Right renal cortex interstitium (tissue), 3 donors: ENCODE measurements around the gene NUDT17. TPM values are rescaled to one million over a fixed set of nuclear protein-coding genes. Genes with fewer than 3 reads are reported as not detected.

Source experiments
- DNase-seq, 3 donors: peaks; one replicate each; pipeline ENCODE4 v3.0.0-alpha.2; 2013; ENCODE audit warnings: low read depth in 3 of 3, low spot score in 2 of 3
- polyA plus RNA-seq, 3 donors: library from polyadenylated mRNA; unstranded; fragments of 120-200 nt; gene quantifications; one replicate each; pipeline ENCODE4 v1.2.1, GENCODE V29; 2013; ENCODE audit not compliant: insufficient read length in 3 of 3

NUDT17 gene
- polyA plus RNA-seq, 3 donors = 5.4 to 7.2 (median 5.4) TPM

- no peak for DNase-seq
Measured at GRCh38 chr1:145886390-145886789, 41.0 kb downstream of the NUDT17 start.

GRCh38 chr1:145886816-145887215 is 41.4 kb downstream of the NUDT17 start:
- no peak for DNase-seq

- DNase-seq = no peak
Measured at GRCh38 chr1:145887631-145888030, 42.2 kb downstream of the NUDT17 start.

GRCh38 chr1:145889722-145890121 is 44.3 kb downstream of the NUDT17 start:
- no peak for DNase-seq

GRCh38 chr1:145891143-145891542 is 45.7 kb downstream of the NUDT17 start:
- DNase-seq = no peak

GRCh38 chr1:145891587-145892485 is 46.4 kb downstream of the NUDT17 start:
- DNase-seq = peak; percentile 89 to 94 (median 92)

- no peak for DNase-seq
Measured at GRCh38 chr1:145892486-145893087, 47.2 kb downstream of the NUDT17 start.

GRCh38 chr1:145893306-145894055 is 48.1 kb downstream of the NUDT17 start:
- no peak for DNase-seq

- no peak for DNase-seq
Measured at GRCh38 chr1:145895471-145895870, 50.0 kb downstream of the NUDT17 start.

- DNase-seq = no peak
Measured at GRCh38 chr1:145897969-145898368, 52.5 kb downstream of the NUDT17 start.

Other genes with a start within 250 kb of the NUDT17 start
- 10 to 100 TPM; 38.5 to 53.0 (median 45.1) TPM for gene GPR89A, start 237.6 kb upstream of the NUDT17 start, polyA plus RNA-seq
- 100 to 1,000 TPM; 158 to 219 (median 210) TPM for gene PDZK1, start 138.3 kb upstream of the NUDT17 start, polyA plus RNA-seq
- gene CD160, start 126.1 kb upstream of the NUDT17 start, polyA plus RNA-seq = 1 to 10 TPM in 1 of 3 donors, under 1 TPM in 2; 0.79 to 1.2 (median 0.94) TPM
- 10 to 100 TPM; 14.0 to 15.5 (median 14.8) TPM for gene RNF115, start 21.5 kb upstream of the NUDT17 start, polyA plus RNA-seq
- 10 to 100 TPM; 34.4 to 39.1 (median 37.7) TPM for gene POLR3C, start 21.4 kb upstream of the NUDT17 start, polyA plus RNA-seq
- 10 to 100 TPM; 39.8 to 46.3 (median 41.5) TPM for gene PIAS3, start 13.5 kb downstream of the NUDT17 start, polyA plus RNA-seq
- gene ANKRD35, start 40.2 kb downstream of the NUDT17 start, polyA plus RNA-seq = 1 to 10 TPM; 2.1 to 2.6 (median 2.2) TPM
- gene ITGA10, start 64.4 kb downstream of the NUDT17 start, polyA plus RNA-seq = under 1 TPM; 0.59 to 0.90 (median 0.62) TPM
- gene PEX11B, start 73.1 kb downstream of the NUDT17 start, polyA plus RNA-seq = 10 to 100 TPM; 59.3 to 65.3 (median 60.0) TPM
- gene RBM8A, start 81.9 kb downstream of the NUDT17 start, polyA plus RNA-seq = 100 to 1,000 TPM; 222 to 225 (median 225) TPM
- 10 to 100 TPM; 24.3 to 26.2 (median 25.3) TPM for gene LIX1L, start 112.4 kb downstream of the NUDT17 start, polyA plus RNA-seq
- gene ANKRD34A, start 118.9 kb downstream of the NUDT17 start, polyA plus RNA-seq = under 1 TPM; 0.37 to 0.51 (median 0.37) TPM
- 10 to 100 TPM; 37.0 to 43.4 (median 39.5) TPM for gene POLR3GL, start 119.1 kb downstream of the NUDT17 start, polyA plus RNA-seq
- gene TXNIP, start 150.9 kb downstream of the NUDT17 start, polyA plus RNA-seq = 100 to 1,000 TPM; 417 to 557 (median 478) TPM
- gene HJV, start 176.1 kb downstream of the NUDT17 start, polyA plus RNA-seq = under 1 TPM; 0.07 to 0.21 (median 0.16) TPM